Esophagus squamous epithelium (tissue), 4 donors: Measurements from ENCODE around the gene EHMT1.

Source experiments
- POLR2A ChIP-seq, 4 donors: fragments of 450-650 bp; IDR thresholded peaks; one replicate each; pipeline ENCODE4 v1.6.1; 2017; ENCODE audit warnings: antibody characterized with exemption in 4 of 4, mild to moderate bottlenecking in 4 of 4, moderate library complexity in 3 of 4
- TF ChIP-seq, protein P1 (sequence below), 6 experiments: fragments of 450-650 bp in 4 of 6; fragments of 200-600 bp in 2 of 6; sonication (generic) in 2 of 6; IDR thresholded peaks; one replicate each; pipeline ENCODE4 v1.5.1; 2016 to 2019; ENCODE audit warnings: antibody characterized with exemption in 6 of 6, mild to moderate bottlenecking in 4 of 6, moderate library complexity in 4 of 6

DNA sequence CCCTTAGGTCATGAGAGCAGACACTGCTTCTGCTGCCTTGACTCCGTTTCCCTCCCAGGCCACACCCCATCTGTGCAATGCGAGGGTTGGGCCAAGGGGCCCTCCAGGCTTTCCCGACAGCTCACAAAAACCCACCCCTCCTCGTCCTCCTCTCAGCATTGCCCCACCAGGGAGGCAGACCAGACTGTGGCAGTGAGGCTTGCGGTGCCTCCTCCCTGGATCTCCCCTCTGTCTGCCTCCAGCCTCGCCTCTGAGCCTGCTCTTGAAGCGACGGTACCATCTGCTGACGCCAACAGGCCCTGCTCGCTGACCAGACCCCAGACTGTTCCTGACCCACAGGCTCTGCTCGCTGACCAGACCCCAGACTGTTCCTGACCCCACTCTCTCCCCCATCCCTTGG, 159.5 kb downstream of the EHMT1 start:
- TF ChIP-seq, protein P1, sequence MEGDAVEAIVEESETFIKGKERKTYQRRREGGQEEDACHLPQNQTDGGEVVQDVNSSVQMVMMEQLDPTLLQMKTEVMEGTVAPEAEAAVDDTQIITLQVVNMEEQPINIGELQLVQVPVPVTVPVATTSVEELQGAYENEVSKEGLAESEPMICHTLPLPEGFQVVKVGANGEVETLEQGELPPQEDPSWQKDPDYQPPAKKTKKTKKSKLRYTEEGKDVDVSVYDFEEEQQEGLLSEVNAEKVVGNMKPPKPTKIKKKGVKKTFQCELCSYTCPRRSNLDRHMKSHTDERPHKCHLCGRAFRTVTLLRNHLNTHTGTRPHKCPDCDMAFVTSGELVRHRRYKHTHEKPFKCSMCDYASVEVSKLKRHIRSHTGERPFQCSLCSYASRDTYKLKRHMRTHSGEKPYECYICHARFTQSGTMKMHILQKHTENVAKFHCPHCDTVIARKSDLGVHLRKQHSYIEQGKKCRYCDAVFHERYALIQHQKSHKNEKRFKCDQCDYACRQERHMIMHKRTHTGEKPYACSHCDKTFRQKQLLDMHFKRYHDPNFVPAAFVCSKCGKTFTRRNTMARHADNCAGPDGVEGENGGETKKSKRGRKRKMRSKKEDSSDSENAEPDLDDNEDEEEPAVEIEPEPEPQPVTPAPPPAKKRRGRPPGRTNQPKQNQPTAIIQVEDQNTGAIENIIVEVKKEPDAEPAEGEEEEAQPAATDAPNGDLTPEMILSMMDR (IDR thresholded peaks at IDR 0.05) = no peak
- TF ChIP-seq POLR2A (IDR thresholded peaks at IDR 0.05) = no peak
